Upper lobe of left lung (tissue), 6 donors: ENCODE data around the gene CMSS1. TPM values are rescaled to one million over a fixed set of nuclear protein-coding genes. Genes with fewer than 3 reads are reported as not detected.

ENCODE experiments used
- ATAC-seq, 2 donors: fragments of 200-7000 bp; cut with Tn5 transposase; one replicate each; pipeline ENCODE4 v1.9.1; 2022; ENCODE audit warnings: mild to moderate bottlenecking in 2 of 2, moderate library complexity in 2 of 2; ENCODE audit not compliant: low FRiP score in 2 of 2
- DNase-seq, 2 donors: peaks; one replicate each; pipeline ENCODE4 v3.0.0-alpha.2; 2019 to 2020
- H3K27ac ChIP-seq, 4 donors: fragments of 200-600 bp; sonication (generic); one replicate each; pipeline ENCODE4 v1.5.1; 2016 to 2019
- H3K27me3 ChIP-seq, 4 donors: fragments of 200-600 bp; sonication (generic); one replicate each; pipeline ENCODE4 v1.5.1; 2017 to 2019
- H3K36me3 ChIP-seq, 4 donors: fragments of 200-600 bp; sonication (generic); one replicate each; pipeline ENCODE4 v1.5.1; 2016 to 2019
- H3K4me1 ChIP-seq, 4 donors: fragments of 200-600 bp; sonication (generic); one replicate each; pipeline ENCODE4 v1.5.1; 2018 to 2019
- H3K4me3 ChIP-seq, 4 donors: fragments of 200-600 bp; sonication (generic); one replicate each; pipeline ENCODE4 v1.5.1; 2017 to 2019; ENCODE audit warnings: mild to moderate bottlenecking in 2 of 4, moderate library complexity in 1 of 4
- H3K9me3 ChIP-seq, 4 donors: fragments of 200-600 bp; sonication (generic); one replicate each; pipeline ENCODE4 v1.5.1; 2018 to 2019
- CTCF ChIP-seq, 6 experiments: fragments of 450-650 bp in 4 of 6; fragments of 200-600 bp in 2 of 6; sonication (generic) in 2 of 6; IDR thresholded peaks; one replicate each; pipeline ENCODE4 v1.5.1; 2016 to 2019; ENCODE audit warnings: antibody characterized with exemption in 6 of 6
- EP300 ChIP-seq, 4 donors: sonication (generic); formaldehyde crosslinking; IDR thresholded peaks; one replicate each; pipeline ENCODE4 v1.5.1; 2017; ENCODE audit warnings: antibody characterized with exemption in 4 of 4, control low read depth in 2 of 4
- POLR2A ChIP-seq, 4 donors: fragments of 450-650 bp; IDR thresholded peaks; one replicate each; pipeline ENCODE4 v1.5.1; 2016 to 2017; ENCODE audit warnings: antibody characterized with exemption in 4 of 4, mild to moderate bottlenecking in 2 of 4
- POLR2AphosphoS5 ChIP-seq, 2 donors: sonication (generic); formaldehyde crosslinking; IDR thresholded peaks; one replicate each; pipeline ENCODE4 v1.5.1; 2017; ENCODE audit warnings: antibody characterized with exemption in 2 of 2
- WGBS, 2 donors: methylation state at CpG; one replicate each; pipeline ENCODE4 v1.1.5; 2017 to 2018; 5-methylcytosine and 5-hydroxymethylcytosine counted together
- total RNA-seq, 6 donors: library from RNA; depleted of rRNA in 4 of 6; stranded (reverse); fragments of >200 nt in 4 of 6; gene quantifications; one replicate each; pipeline versions ENCODE4 v1.1.0 to v1.2.1, GENCODE V29; 2016 to 2021
- donor health status: DM: no; HTN: no; CAD: no; lungs with moderate emphysema.
- donor health status: DM: no; HTN: yes; CAD: no; lungs with severe emphysema.

The CMSS1 gene
- total RNA-seq, 6 donors from 2014 or later, result 4.0 to 21.1 (median 12.0) TPM

GRCh38 chr3:100128565-100128964 lies 310.9 kb downstream of the CMSS1 start:
- Histone ChIP-seq H3K36me3 (no peaks in the 10 kb centered on the region), H3K4me3 (no peak overlapping the region), H3K4me1 (no peaks in the 10 kb centered on the region), H3K27ac (no peak overlapping the region), H3K27me3 (no peaks in the 10 kb centered on the region), H3K9me3 (no peaks in the 10 kb centered on the region)
- ATAC-seq, result no peak
- no peak for TF ChIP-seq CTCF (IDR thresholded peaks at IDR 0.05)
- no peak for TF ChIP-seq EP300 (IDR thresholded peaks at IDR 0.05)
- no peak for TF ChIP-seq POLR2AphosphoS5 (IDR thresholded peaks at IDR 0.05)
- TF ChIP-seq POLR2A (IDR thresholded peaks at IDR 0.05), result no peak
- no peak for DNase-seq
- 87 to 88% methylated on average over 5 of the region's 5 CpGs for WGBS, 2 donors

- ATAC-seq (no peak), DNase-seq (no peak)
- WGBS, 2 donors, result 58 to 81% methylated on average over 1 of the region's 1 CpG
- Histone ChIP-seq H3K4me3 (no peak overlapping the region), H3K9me3 (no peaks in the 10 kb centered on the region), H3K27ac (no peak overlapping the region), H3K36me3 (no peaks in the 10 kb centered on the region), H3K27me3 (no peaks in the 10 kb centered on the region), H3K4me1 (no peaks in the 10 kb centered on the region)
- TF ChIP-seq POLR2A (IDR thresholded peaks at IDR 0.05) (no peak), EP300 (IDR thresholded peaks at IDR 0.05) (no peak), POLR2AphosphoS5 (IDR thresholded peaks at IDR 0.05) (no peak), CTCF (IDR thresholded peaks at IDR 0.05) (no peak)
Observed at GRCh38 chr3:100129941-100130340, 312.3 kb downstream of the CMSS1 start.

- WGBS, 2 donors, result 76 to 78% methylated on average over 6 of the region's 6 CpGs
- ATAC-seq (no peak), DNase-seq (no peak)
- TF ChIP-seq EP300 (IDR thresholded peaks at IDR 0.05) (no peak), CTCF (IDR thresholded peaks at IDR 0.05) (no peak), POLR2A (IDR thresholded peaks at IDR 0.05) (no peak), POLR2AphosphoS5 (IDR thresholded peaks at IDR 0.05) (no peak)
- H3K4me1 ChIP-seq, result no peaks in the 10 kb centered on the region
- no peaks in the 10 kb centered on the region for H3K9me3 ChIP-seq
- no peaks in the 10 kb centered on the region for H3K36me3 ChIP-seq
- H3K4me3 ChIP-seq, result no peak overlapping the region
- H3K27me3 ChIP-seq, result no peaks in the 10 kb centered on the region
- H3K27ac ChIP-seq, result no peak overlapping the region
Observed at GRCh38 chr3:100131241-100131640, 313.6 kb downstream of the CMSS1 start.

- Histone ChIP-seq H3K27me3 (no peaks in the 10 kb centered on the region), H3K4me1 (no peaks in the 10 kb centered on the region), H3K4me3 (no peak overlapping the region), H3K27ac (peak overlapping the region in 1 of 4 donors; percentile 52), H3K9me3 (no peaks in the 10 kb centered on the region), H3K36me3 (no peaks in the 10 kb centered on the region)
- ATAC-seq (peak in 1 of 2 donors; percentile 50), DNase-seq (no peak)
- TF ChIP-seq CTCF (IDR thresholded peaks at IDR 0.05) (no peak), EP300 (IDR thresholded peaks at IDR 0.05) (no peak), POLR2A (IDR thresholded peaks at IDR 0.05) (no peak), POLR2AphosphoS5 (IDR thresholded peaks at IDR 0.05) (no peak)
- 80 to 92% methylated on average over 1 of the region's 1 CpG for WGBS, 2 donors
Observed at GRCh38 chr3:100136921-100137320, 319.3 kb downstream of the CMSS1 start.

- Histone ChIP-seq H3K27me3 (no peaks in the 10 kb centered on the region), H3K27ac (no peak overlapping the region), H3K4me1 (no peaks in the 10 kb centered on the region), H3K9me3 (peaks cover 0 to 4% (median 0%) of the 10 kb centered on the region in 4 donors), H3K4me3 (no peak overlapping the region), H3K36me3 (no peaks in the 10 kb centered on the region)
- no peak for ATAC-seq
- DNase-seq, result no peak
- TF ChIP-seq CTCF (IDR thresholded peaks at IDR 0.05) (no peak), POLR2A (IDR thresholded peaks at IDR 0.05) (no peak)
- WGBS, 2 donors, result 98 to 100% methylated on average over 1 of the region's 1 CpG
Observed at GRCh38 chr3:100140976-100141375, 323.3 kb downstream of the CMSS1 start.
